Endothelial cell of umbilical vein (primary cell): ENCODE data around the gene ARL1. TPM values are rescaled to one million over a fixed set of nuclear protein-coding genes. Genes with fewer than 3 reads are reported as not detected.
"Not testable (repeated sequence)": the region's sequence is repeated elsewhere in the genome, so short reads cannot be mapped to it uniquely, and the experiment has no call there.

Source experiments
- BruUV-seq: library from RNA; stranded (reverse); fragments of 400-500 nt; replicated peaks from 2 replicates; lab custom pipeline; 2021; lab: Mats Ljungman, UMichigan
- CTCF ChIA-PET: fragments of 300-600, 350-600 bp; sonication (Branson Sonifier 250); formaldehyde crosslinking; loops from one replicate; lab custom pipeline; 2021; ENCODE audit warnings: antibody characterized with exemption, inconsistent platforms; lab: Charles Lee
- POLR2A ChIA-PET: fragments of 300-600, 350-600 bp; sonication (Branson Sonifier 250); formaldehyde crosslinking; loops from one replicate; lab custom pipeline; 2021; ENCODE audit warnings: antibody characterized with exemption, inconsistent platforms; lab: Charles Lee
- DNase-seq: peaks from one replicate; pipeline ENCODE4 v3.0.0-alpha.2; 2011; ENCODE audit warnings: low read depth, low spot score
- FAIRE-seq: peaks from 2 replicates; lab custom pipeline; 2011; peaks lifted over from hg19 to GRCh38; lab: Jason Lieb, UNC
- H2AFZ ChIP-seq: 2 replicates; pipeline ENCODE4 v1.6.0; 2012; ENCODE audit warnings: low read depth, low read length, control low read depth, inconsistent platforms
- H3K27ac ChIP-seq: 2 replicates; pipeline ENCODE4 v1.5.1; 2011; ENCODE audit warnings: low read depth, mild to moderate bottlenecking, control low read depth, low read length, moderate library complexity; ENCODE audit not compliant: insufficient read depth
- H3K27me3 ChIP-seq, 2 experiments: 2 replicates each; pipeline versions ENCODE4 v1.6.0 to v1.6.1; 2011; ENCODE audit warnings: low read length in 2 of 2, mixed read lengths in 1 of 2; ENCODE audit not compliant: control insufficient read depth in 2 of 2, insufficient read depth in 2 of 2
- H3K36me3 ChIP-seq, 2 experiments: 2 replicates in 1 of 2; 3 replicates in 1 of 2; pipeline ENCODE4 v1.5.1; 2011; ENCODE audit warnings: low read length in 2 of 2, mild to moderate bottlenecking in 1 of 2, moderate library complexity in 1 of 2; ENCODE audit not compliant: control insufficient read depth in 2 of 2, insufficient read depth in 2 of 2; ENCODE audit errors: extremely low read depth in 1 of 2
- H3K4me1 ChIP-seq: 3 replicates; pipeline ENCODE4 v1.5.1; 2011; ENCODE audit warnings: mild to moderate bottlenecking, low read length; ENCODE audit not compliant: control insufficient read depth, insufficient read depth; ENCODE audit errors: extremely low read depth
- H3K4me2 ChIP-seq: 2 replicates; pipeline ENCODE4 v1.6.1; 2011; ENCODE audit warnings: low read length, control low read depth, mixed read lengths; ENCODE audit not compliant: insufficient read depth
- H3K4me3 ChIP-seq, 3 experiments: fragments of 200-600 bp in 1 of 3; sonication (generic), shearing (Covaris generic) in 1 of 3; replicated peaks in 1 of 3; 2 replicates each; pipeline ENCODE4 v1.5.1; 2011 to 2016; ENCODE audit warnings: control low read depth in 3 of 3, low read length in 3 of 3, mild to moderate bottlenecking in 2 of 3, inconsistent platforms in 1 of 3, low read depth in 1 of 3, moderate library complexity in 1 of 3; ENCODE audit not compliant: insufficient read depth in 1 of 3
- H3K79me2 ChIP-seq: 2 replicates; pipeline ENCODE4 v1.6.0; 2012; ENCODE audit warnings: low read length, inconsistent platforms; ENCODE audit not compliant: control insufficient read depth, insufficient read depth
- H3K9ac ChIP-seq: replicated peaks from 2 replicates; pipeline ENCODE3; 2011; ENCODE audit warnings: low read length, control low read depth; ENCODE audit not compliant: insufficient read depth; ENCODE audit errors: extremely low read depth
- H3K9me1 ChIP-seq: replicated peaks from 3 replicates; pipeline ENCODE4 v1.6.0; 2011; ENCODE audit warnings: mild to moderate bottlenecking, low read length; ENCODE audit not compliant: control insufficient read depth, insufficient read depth; ENCODE audit errors: extremely low read depth
- H3K9me3 ChIP-seq: replicated peaks from 2 replicates; pipeline ENCODE4 v1.5.1; 2012; ENCODE audit warnings: low read length, inconsistent platforms; ENCODE audit not compliant: control insufficient read depth, insufficient read depth
- H4K20me1 ChIP-seq: replicated peaks from 2 replicates; pipeline ENCODE3; 2011; ENCODE audit warnings: mild to moderate bottlenecking, low read length; ENCODE audit not compliant: control insufficient read depth, insufficient read depth; ENCODE audit errors: extremely low read depth
- EZH2 ChIP-seq: IDR thresholded peaks from 2 replicates; pipeline ENCODE4 v1.6.1; 2012; ENCODE audit warnings: borderline replicate concordance, low read depth, mild to moderate bottlenecking, moderate library complexity, low read length, inconsistent platforms; ENCODE audit not compliant: severe bottlenecking
- MYC ChIP-seq: IDR thresholded peaks from one replicate; pipeline ENCODE4 v1.6.1; 2011; ENCODE audit warnings: mild to moderate bottlenecking, low read depth, low read length
- POLR2AphosphoS5 ChIP-seq: IDR thresholded peaks from 2 replicates; pipeline ENCODE4 v1.6.1; 2012; ENCODE audit warnings: low read depth, mild to moderate bottlenecking, control low read depth, low read length, moderate library complexity; ENCODE audit not compliant: insufficient read depth
- dilution Hi-C: fragments of 300-500 bp; cut with MboI; formaldehyde crosslinking; loops from one replicate; pipeline ENCODE4 v1.15.0; 2019; ENCODE audit warnings: low sequenced_read_pairs; ENCODE audit not compliant: extremely low pct_ligation_motif_present
- intact Hi-C: fragments of 100-400 bp; cut with micrococcal nuclease; formaldehyde crosslinking; loops from one replicate; pipeline ENCODE4 v1.10.0; 2022
- polyA plus RNA-seq, 4 experiments: library from polyadenylated mRNA; depleted of rRNA in 3 of 4; stranded (reverse) in 3 of 4; unstranded in 1 of 4; fragments of >200 nt; gene quantifications; 2 replicates each; pipeline versions ENCODE4 v1.2.1 to v1.2.3, GENCODE V29; 2011 to 2012; ENCODE audit warnings: missing spikeins in 1 of 4
- total RNA-seq: library from RNA; stranded (reverse); gene quantifications from 2 replicates; pipeline ENCODE4 v1.2.3, GENCODE V29; 2021
- TF ChIP-seq, protein P1 (sequence below), 2 donors: IDR thresholded peaks; 1 replicate in 1 of 2; 2 replicates in 1 of 2; pipeline ENCODE4 v1.5.1; 2011; ENCODE audit warnings: low read length in 2 of 2, mild to moderate bottlenecking in 2 of 2, moderate library complexity in 2 of 2, control low read depth in 1 of 2, inconsistent platforms in 1 of 2, low read depth in 1 of 2; ENCODE audit not compliant: insufficient read depth in 1 of 2; ENCODE audit errors: extremely low read depth in 1 of 2

ARL1 gene
- total and polyA plus RNA-seq, 2 donors (not counting 3 experiments of a cell fraction or from before 2014, with no cell fraction given): 30.4 to 76.5 TPM

DNA sequence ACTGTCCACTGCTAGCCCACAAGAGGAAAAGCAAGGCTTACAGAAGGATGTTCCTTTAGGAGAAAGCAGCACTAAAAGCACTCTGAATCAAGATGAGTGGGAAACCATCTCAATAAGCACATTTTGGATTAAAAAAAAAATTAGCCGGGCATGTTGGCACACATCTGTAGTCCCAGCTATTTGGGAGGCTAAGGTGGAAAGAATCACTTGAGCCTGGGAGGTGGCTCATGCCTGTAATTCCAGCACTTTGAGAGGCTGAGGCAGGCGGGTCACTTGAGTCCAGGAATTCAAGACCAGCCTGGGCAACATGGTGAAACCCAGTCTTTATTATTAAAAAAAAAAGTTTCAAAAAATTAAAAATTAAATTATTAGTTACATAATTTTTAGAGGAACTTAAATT is 17.0 kb upstream of the ARL1 start:
- Histone ChIP-seq H3K27ac (no peak overlapping the region), H3K9me1 (no peaks in the 10 kb centered on the region), H3K4me1 (no peaks in the 10 kb centered on the region), H3K27me3 (no peaks in the 10 kb centered on the region), H3K9ac (no peak overlapping the region), H3K9me3 (no peaks in the 10 kb centered on the region), H4K20me1 (no peaks in the 10 kb centered on the region), H3K4me3 (no peak overlapping the region), H2AFZ (no peak overlapping the region), H3K36me3 (no peaks in the 10 kb centered on the region), H3K79me2 (no peaks in the 10 kb centered on the region), H3K4me2 (no peak overlapping the region)
- POLR2A ChIA-PET: no interaction called here
- TF ChIP-seq POLR2AphosphoS5 (no peak), EZH2 (no peak), MYC (no peak)
- TF ChIP-seq, protein P1, sequence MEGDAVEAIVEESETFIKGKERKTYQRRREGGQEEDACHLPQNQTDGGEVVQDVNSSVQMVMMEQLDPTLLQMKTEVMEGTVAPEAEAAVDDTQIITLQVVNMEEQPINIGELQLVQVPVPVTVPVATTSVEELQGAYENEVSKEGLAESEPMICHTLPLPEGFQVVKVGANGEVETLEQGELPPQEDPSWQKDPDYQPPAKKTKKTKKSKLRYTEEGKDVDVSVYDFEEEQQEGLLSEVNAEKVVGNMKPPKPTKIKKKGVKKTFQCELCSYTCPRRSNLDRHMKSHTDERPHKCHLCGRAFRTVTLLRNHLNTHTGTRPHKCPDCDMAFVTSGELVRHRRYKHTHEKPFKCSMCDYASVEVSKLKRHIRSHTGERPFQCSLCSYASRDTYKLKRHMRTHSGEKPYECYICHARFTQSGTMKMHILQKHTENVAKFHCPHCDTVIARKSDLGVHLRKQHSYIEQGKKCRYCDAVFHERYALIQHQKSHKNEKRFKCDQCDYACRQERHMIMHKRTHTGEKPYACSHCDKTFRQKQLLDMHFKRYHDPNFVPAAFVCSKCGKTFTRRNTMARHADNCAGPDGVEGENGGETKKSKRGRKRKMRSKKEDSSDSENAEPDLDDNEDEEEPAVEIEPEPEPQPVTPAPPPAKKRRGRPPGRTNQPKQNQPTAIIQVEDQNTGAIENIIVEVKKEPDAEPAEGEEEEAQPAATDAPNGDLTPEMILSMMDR (IDR thresholded peaks at IDR 0.05; ENCODE audit: extremely low read depth in 1 of 2, insufficient read depth in 1 of 2, low read depth in 1 of 2, low read length in 2 of 2): no peak
- no peak for DNase-seq
- no peak for FAIRE-seq
- CTCF ChIA-PET: no interaction called here
- dilution Hi-C loops: no loop called here
- no TSS peak for BruUV-seq
- intact Hi-C loops: no loop called here

DNA sequence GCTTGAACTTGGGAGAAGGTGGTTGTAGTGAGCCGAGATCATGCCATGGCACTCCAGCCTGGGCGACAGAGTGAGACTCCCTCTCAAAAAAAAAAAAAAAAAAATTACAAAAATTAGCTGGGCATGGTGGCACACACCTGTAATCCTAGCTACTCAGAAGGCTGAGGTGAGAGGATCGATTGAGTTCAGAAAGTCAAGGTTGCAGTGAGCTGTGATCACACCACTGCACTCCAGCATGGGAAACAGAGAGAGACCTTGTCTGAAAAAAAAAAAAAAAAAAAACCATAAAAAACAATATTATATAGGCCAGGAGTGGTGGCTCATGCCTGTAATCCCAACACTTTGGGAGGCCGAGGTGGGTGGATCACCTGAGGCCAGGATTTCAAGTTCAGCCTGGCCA is 14.5 kb upstream of the ARL1 start:
- DNase-seq, FAIRE-seq, H3K4me2 ChIP-seq, BruUV-seq, H4K20me1 ChIP-seq, dilution Hi-C loops, H3K9ac ChIP-seq, H3K36me3 ChIP-seq, H3K9me3 ChIP-seq, POLR2A ChIA-PET, CTCF ChIA-PET, H3K27me3 ChIP-seq, H3K4me1 ChIP-seq, H2AFZ ChIP-seq, H3K4me3 ChIP-seq, H3K79me2 ChIP-seq, H3K27ac ChIP-seq, H3K9me1 ChIP-seq, intact Hi-C loops: not testable (repeated sequence)
